OCI-LY7 (cell line): ENCODE results near the gene EFNA4. TPM values are rescaled to one million over a fixed set of nuclear protein-coding genes. Genes with fewer than 3 reads are reported as not detected.
A peak's percentile ranks its signal among the peaks of the same experiment; 100 is the strongest.

Experiments used
- BruUV-seq: library from RNA; stranded (reverse); fragments of 400-500 nt; replicated peaks from 2 replicates; lab custom pipeline; 2021; lab: Mats Ljungman, UMichigan
- CTCF ChIA-PET: fragments of 300-600 bp; sonication (Branson Sonifier 250); formaldehyde crosslinking; loops from one replicate; lab custom pipeline; 2022; ENCODE audit warnings: antibody characterized with exemption; ENCODE audit not compliant: unreplicated experiment; lab: Charles Lee
- POLR2A ChIA-PET: fragments of 300-600 bp; sonication (Branson Sonifier 250); formaldehyde crosslinking; loops from one replicate; lab custom pipeline; 2022; ENCODE audit warnings: antibody characterized with exemption; lab: Charles Lee
- DNase-seq: peaks from one replicate; pipeline ENCODE4 v3.0.0-alpha.2; 2015; ENCODE audit warnings: low spot score
- H2AFZ ChIP-seq: fragments of 200-600 bp; sonication (generic), shearing (Covaris generic); 2 replicates; pipeline ENCODE4 v1.6.1; 2014; ENCODE audit warnings: mild to moderate bottlenecking, antibody characterized with exemption, low read length, moderate library complexity
- H3K27ac ChIP-seq: fragments of 200-600 bp; sonication (generic); 2 replicates; pipeline ENCODE4 v1.5.1; 2014; ENCODE audit warnings: mixed run types, low read depth, mild to moderate bottlenecking, moderate library complexity, low read length, inconsistent platforms; ENCODE audit not compliant: poor library complexity, severe bottlenecking
- H3K36me3 ChIP-seq: fragments of 200-600 bp; sonication (generic); 2 replicates; pipeline ENCODE4 v1.6.1; 2014; ENCODE audit warnings: mild to moderate bottlenecking, antibody characterized with exemption, low read length, moderate library complexity, mixed read lengths; ENCODE audit not compliant: insufficient read depth
- H3K4me1 ChIP-seq: fragments of 200-600 bp; sonication (generic); 2 replicates; pipeline ENCODE4 v1.5.1; 2014; ENCODE audit warnings: mild to moderate bottlenecking, low read length; ENCODE audit not compliant: insufficient read depth, poor library complexity, severe bottlenecking
- H3K4me2 ChIP-seq: fragments of 200-600 bp; sonication (generic); 2 replicates; pipeline ENCODE4 v1.6.1; 2014; ENCODE audit warnings: mild to moderate bottlenecking, low read length
- H3K4me3 ChIP-seq: fragments of 200-600 bp; sonication (generic); 2 replicates; pipeline ENCODE4 v1.5.1; 2014; ENCODE audit warnings: mild to moderate bottlenecking, low read depth, low read length; ENCODE audit not compliant: poor library complexity, severe bottlenecking
- H3K79me2 ChIP-seq: fragments of 200-600 bp; sonication (generic); 2 replicates; pipeline ENCODE4 v1.6.1; 2016; ENCODE audit warnings: low read depth, mild to moderate bottlenecking, low read length, moderate library complexity, mixed read lengths; ENCODE audit not compliant: insufficient read depth
- H3K9me2 ChIP-seq: fragments of 200-600 bp; sonication (generic); 2 replicates; pipeline ENCODE4 v1.6.1; 2016; ENCODE audit warnings: mild to moderate bottlenecking, low read length, mixed read lengths; ENCODE audit not compliant: insufficient read depth
- H3K9me3 ChIP-seq: fragments of 200-600 bp; sonication (generic); 2 replicates; pipeline ENCODE4 v1.6.1; 2014; ENCODE audit warnings: mild to moderate bottlenecking, mixed run types, low read length, mixed read lengths
- H4K20me1 ChIP-seq: fragments of 200-600 bp; sonication (generic); 2 replicates; pipeline ENCODE4 v1.6.1; 2014; ENCODE audit warnings: mild to moderate bottlenecking, antibody characterized with exemption, low read length, moderate library complexity, mixed read lengths; ENCODE audit not compliant: insufficient read depth
- CTCF ChIP-seq: fragments of 200-600 bp; sonication (generic); conservative IDR thresholded peaks from 2 replicates; pipeline ENCODE4 v1.5.1; 2014; ENCODE audit warnings: mild to moderate bottlenecking, antibody characterized with exemption, low read length, moderate library complexity, mixed read lengths
- EZH2phosphoT487 ChIP-seq: fragments of 200-600 bp; sonication (generic); IDR thresholded peaks from 2 replicates; pipeline ENCODE4 v1.6.1; 2018; ENCODE audit warnings: low read depth, borderline replicate concordance, mild to moderate bottlenecking, mixed run types, antibody characterized with exemption, low read length, moderate library complexity, mixed read lengths
- intact Hi-C: fragments of 100-400 bp; cut with micrococcal nuclease; formaldehyde crosslinking; loops from one replicate; pipeline ENCODE4 v1.10.0; 2022; ENCODE audit not compliant: unreplicated experiment
- total RNA-seq, 2 experiments: library from RNA; depleted of rRNA in 1 of 2; stranded (reverse); fragments of >200 nt in 1 of 2; shearing (Covaris generic) in 1 of 2; gene quantifications; 2 replicates each; pipeline ENCODE4 v1.2.3, GENCODE V29; 2014 to 2022

The EFNA4 gene
- total RNA-seq, 2 experiments from 2014 or later: 9.0 to 10.5 TPM

DNA sequence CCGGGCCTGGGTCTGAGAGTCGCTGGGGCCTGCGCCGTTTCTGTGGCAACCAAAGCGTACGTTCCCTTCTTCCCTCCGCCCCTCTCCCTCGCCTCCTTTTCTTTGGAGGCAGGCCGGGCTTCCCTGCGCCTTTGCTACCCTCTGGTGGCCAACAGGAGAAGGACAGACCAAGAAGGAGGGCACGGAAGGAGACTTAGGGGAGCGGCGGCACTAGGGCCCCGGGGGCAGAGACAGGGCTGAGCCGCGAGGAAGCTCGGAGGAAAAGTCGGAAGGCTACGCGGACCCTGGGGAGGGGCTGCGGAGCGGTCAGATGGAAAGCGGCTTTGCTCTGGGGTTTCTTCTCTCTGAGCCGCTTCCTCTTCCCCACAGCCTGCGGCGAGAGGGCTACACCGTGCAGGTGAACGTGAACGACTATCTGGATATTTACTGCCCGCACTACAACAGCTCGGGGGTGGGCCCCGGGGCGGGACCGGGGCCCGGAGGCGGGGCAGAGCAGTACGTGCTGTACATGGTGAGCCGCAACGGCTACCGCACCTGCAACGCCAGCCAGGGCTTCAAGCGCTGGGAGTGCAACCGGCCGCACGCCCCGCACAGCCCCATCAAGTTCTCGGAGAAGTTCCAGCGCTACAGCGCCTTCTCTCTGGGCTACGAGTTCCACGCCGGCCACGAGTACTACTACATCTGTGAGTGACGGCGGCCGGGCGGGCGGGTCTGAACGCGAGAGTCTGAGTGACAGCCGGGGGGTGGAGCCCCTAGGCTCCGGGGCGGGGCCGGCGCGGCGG lies 21.4 kb downstream of the EFNA4 start:
- H3K36me3 ChIP-seq: no peaks in the 10 kb centered on the region
- no peaks in the 10 kb centered on the region for H3K9me2 ChIP-seq
- H4K20me1 ChIP-seq: no peaks in the 10 kb centered on the region
- intact Hi-C loops: loop anchor here (1.0 to 2.0 kb wide), 5 partner anchors 23 to 416 kb away; partner anchors contain the start of gene ZBTB7B
- H3K4me2 ChIP-seq: peak overlapping the region; percentile 99
- BruUV-seq: no TSS peak
- peak overlapping the region; percentile 81 for H3K4me3 ChIP-seq
- peak overlapping the region; percentile 88 for H2AFZ ChIP-seq
- peak overlapping the region; percentile 87 for H3K27ac ChIP-seq
- peaks cover 45% of the 10 kb centered on the region for H3K4me1 ChIP-seq
- ChIA-PET POLR2A (interaction anchor here (0.6 to 1.0 kb wide), 2 partner anchors 13 to 21 kb away, joined by 5 to 8 read pairs; partner anchors contain the start of gene EFNA4), CTCF (interaction anchor here (0.6 to 1.9 kb wide), 6 partner anchors 15 to 108 kb away, joined by 3 to 11 read pairs (median 8); no protein-coding TSS in a partner anchor)
- DNase-seq: peak; percentile 94
- H3K79me2 ChIP-seq: no peaks in the 10 kb centered on the region
- H3K9me3 ChIP-seq: no peaks in the 10 kb centered on the region
- TF ChIP-seq EZH2phosphoT487 (no peak), CTCF (peak; percentile 87)

DNA sequence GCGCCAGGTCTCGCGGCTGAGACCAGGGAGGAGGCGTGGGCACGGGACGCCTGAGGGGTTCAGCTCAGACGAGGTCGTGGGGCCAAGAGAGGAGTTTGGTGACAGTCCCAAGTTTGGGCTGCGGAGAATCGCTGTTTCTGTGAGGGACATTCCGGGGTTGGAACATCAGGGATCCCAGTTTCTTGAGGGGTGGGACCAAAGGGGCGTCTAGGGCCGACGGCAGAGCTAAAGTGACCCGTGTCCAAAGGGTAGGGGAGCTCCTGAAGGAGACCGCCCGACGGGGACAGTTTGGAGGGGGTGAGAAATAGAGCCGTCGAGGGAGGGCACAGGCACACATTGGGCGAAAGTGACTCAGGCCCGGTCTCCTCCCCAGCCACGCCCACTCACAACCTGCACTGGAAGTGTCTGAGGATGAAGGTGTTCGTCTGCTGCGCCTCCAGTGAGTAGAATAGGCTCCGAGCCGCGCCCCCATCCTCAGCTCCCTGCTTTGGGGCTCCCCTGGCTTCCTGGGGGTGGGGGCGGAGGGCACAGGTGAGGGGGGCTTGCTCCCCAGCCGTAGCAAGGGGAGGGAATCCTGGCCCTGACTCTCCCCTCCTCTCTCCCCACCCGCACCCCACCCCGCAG lies 22.1 kb downstream of the EFNA4 start:
- Histone ChIP-seq H3K4me3 (peak overlapping the region; percentile 81), H3K36me3 (no peaks in the 10 kb centered on the region), H3K9me3 (no peaks in the 10 kb centered on the region), H3K27ac (peak overlapping the region; percentile 87), H3K4me1 (peaks cover 38% of the 10 kb centered on the region), H4K20me1 (no peaks in the 10 kb centered on the region), H3K4me2 (peak overlapping the region; percentile 99), H2AFZ (peak overlapping the region; percentile 88), H3K79me2 (no peaks in the 10 kb centered on the region), H3K9me2 (no peaks in the 10 kb centered on the region)
- intact Hi-C loops: loop anchor here (1.0 to 2.0 kb wide), 2 partner anchors 69 to 83 kb away; partner anchors contain the start of gene ZBTB7B
- BruUV-seq: no TSS peak
- ChIA-PET POLR2A (no interaction called here), CTCF (interaction anchor here (0.6 to 1.9 kb wide), 4 partner anchors 26 to 108 kb away, joined by 7 to 11 read pairs (median 8); no protein-coding TSS in a partner anchor)
- peak; percentile 67 for DNase-seq
- TF ChIP-seq CTCF (no peak), EZH2phosphoT487 (no peak)
